ENCODE results near the gene RITA1. TPM values are rescaled to one million over a fixed set of nuclear protein-coding genes. Genes with fewer than 3 reads are reported as not detected.

RITA1 gene
- total RNA-seq, 4 donors from 2014 or later = 14.7 to 21.7 (median 16.9) TPM

- WGBS = 70% methylated on average over 4 of the region's 4 CpGs
- no peak for TF ChIP-seq POLR2A (IDR thresholded peaks at IDR 0.05)
- TF ChIP-seq, protein P1, sequence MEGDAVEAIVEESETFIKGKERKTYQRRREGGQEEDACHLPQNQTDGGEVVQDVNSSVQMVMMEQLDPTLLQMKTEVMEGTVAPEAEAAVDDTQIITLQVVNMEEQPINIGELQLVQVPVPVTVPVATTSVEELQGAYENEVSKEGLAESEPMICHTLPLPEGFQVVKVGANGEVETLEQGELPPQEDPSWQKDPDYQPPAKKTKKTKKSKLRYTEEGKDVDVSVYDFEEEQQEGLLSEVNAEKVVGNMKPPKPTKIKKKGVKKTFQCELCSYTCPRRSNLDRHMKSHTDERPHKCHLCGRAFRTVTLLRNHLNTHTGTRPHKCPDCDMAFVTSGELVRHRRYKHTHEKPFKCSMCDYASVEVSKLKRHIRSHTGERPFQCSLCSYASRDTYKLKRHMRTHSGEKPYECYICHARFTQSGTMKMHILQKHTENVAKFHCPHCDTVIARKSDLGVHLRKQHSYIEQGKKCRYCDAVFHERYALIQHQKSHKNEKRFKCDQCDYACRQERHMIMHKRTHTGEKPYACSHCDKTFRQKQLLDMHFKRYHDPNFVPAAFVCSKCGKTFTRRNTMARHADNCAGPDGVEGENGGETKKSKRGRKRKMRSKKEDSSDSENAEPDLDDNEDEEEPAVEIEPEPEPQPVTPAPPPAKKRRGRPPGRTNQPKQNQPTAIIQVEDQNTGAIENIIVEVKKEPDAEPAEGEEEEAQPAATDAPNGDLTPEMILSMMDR (IDR thresholded peaks at IDR 0.05) = no peak
- no peak for TF ChIP-seq EP300 (IDR thresholded peaks at IDR 0.05)
- no peak for TF ChIP-seq POLR2AphosphoS5 (IDR thresholded peaks at IDR 0.05)
- H3K27ac ChIP-seq = no peak overlapping the region
- no peaks in the 10 kb centered on the region for H3K9me3 ChIP-seq
- DNase-seq (ENCODE audit: low spot score in 2 of 2) = no peak
- peaks cover 19% of the 10 kb centered on the region for H3K4me1 ChIP-seq
- no peak overlapping the region for H3K4me3 ChIP-seq
- no peaks in the 10 kb centered on the region for H3K27me3 ChIP-seq
- peaks cover 56% of the 10 kb centered on the region for H3K36me3 ChIP-seq
Measured at GRCh38 chr12:113180333-113180732, 5.2 kb upstream of the RITA1 start.

- Histone ChIP-seq H3K36me3 (peaks cover 40% of the 10 kb centered on the region), H3K27me3 (no peaks in the 10 kb centered on the region), H3K4me1 (peaks cover 32% of the 10 kb centered on the region), H3K27ac (no peak overlapping the region), H3K9me3 (no peaks in the 10 kb centered on the region), H3K4me3 (no peak overlapping the region)
- 80% methylated on average over 3 of the region's 3 CpGs for WGBS
- TF ChIP-seq POLR2AphosphoS5 (IDR thresholded peaks at IDR 0.05) = no peak
- TF ChIP-seq POLR2A (IDR thresholded peaks at IDR 0.05) = no peak
- TF ChIP-seq, protein P1 (IDR thresholded peaks at IDR 0.05) = no peak
- no peak for TF ChIP-seq EP300 (IDR thresholded peaks at IDR 0.05)
- no peak for DNase-seq (ENCODE audit: low spot score in 2 of 2)
Measured at GRCh38 chr12:113181975-113182374, 3.5 kb upstream of the RITA1 start.

DNA sequence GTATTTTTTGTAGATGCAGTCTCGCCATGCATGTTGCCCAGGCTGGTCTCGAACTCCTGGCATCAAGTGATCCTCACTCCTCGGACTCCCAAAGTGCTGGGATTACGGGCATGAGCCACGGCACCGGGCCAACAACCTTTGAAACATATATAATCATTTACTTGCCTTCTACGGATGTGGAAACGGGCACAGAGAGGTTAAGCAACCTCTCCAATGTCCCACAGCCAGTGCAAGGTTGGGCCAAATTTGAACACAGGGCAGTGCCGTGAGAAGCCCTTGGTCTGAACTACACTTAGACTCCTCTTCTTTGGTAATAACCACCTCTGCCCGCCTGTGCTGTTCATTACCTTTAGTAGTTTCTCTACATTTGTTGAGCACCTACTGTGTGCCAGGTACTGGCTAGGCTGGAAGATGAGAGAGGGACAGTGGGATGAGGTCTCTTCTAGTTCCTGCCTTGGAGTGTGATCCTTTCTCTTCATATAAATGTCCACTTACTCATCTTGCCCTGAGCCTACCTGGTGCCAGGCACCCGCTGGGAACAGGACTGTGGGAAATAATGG lies 2.4 kb upstream of the RITA1 start:
- no peaks in the 10 kb centered on the region for H3K27me3 ChIP-seq
- H3K27ac ChIP-seq = no peak overlapping the region
- TF ChIP-seq POLR2A (IDR thresholded peaks at IDR 0.05) (no peak), EP300 (IDR thresholded peaks at IDR 0.05) (no peak), POLR2AphosphoS5 (IDR thresholded peaks at IDR 0.05) (no peak)
- no peaks in the 10 kb centered on the region for H3K9me3 ChIP-seq
- no peak for DNase-seq (ENCODE audit: low spot score in 2 of 2)
- H3K4me1 ChIP-seq = peaks cover 42% of the 10 kb centered on the region
- H3K36me3 ChIP-seq = peaks cover 28% of the 10 kb centered on the region
- 93% methylated on average over 11 of the region's 11 CpGs for WGBS
- H3K4me3 ChIP-seq = no peak overlapping the region

DNA sequence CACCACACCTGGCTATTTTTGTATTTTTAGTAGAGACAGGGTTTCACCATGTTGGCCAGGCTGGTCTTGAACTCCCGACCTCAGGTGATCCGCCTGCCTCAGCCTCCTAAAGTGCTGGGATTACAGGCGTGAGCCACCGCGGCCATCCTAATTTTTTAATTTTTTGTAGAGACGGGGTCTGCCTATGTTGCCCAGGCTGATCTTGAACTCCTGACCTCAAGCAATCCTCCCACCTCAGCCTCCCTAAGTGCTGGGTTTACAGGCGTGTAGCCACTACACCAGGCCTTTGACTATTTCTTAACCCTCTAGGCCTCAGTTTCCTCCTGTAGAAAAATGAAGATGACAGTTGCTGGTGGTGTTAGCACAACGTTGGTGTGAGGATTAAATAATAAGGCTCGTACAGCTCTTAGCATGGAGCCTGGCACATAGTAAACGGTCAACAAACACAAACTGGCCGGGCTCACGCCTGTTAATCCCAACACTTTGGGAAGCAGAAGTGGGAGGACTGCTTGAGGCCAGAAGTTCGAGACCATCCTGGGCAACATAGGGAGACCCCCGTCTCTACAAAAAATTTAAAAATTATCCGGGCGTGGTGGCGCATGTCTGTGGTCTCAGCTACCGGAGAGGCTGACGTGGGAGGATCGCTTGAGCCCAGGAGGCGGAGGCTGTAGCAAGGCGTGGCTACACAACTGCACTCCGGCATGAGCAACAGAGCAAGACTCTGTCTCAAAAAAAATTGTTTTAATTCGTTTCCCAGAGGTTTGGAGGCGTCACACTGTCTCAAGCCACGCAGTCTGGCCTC lies 1.2 kb upstream of the RITA1 start:
- H3K9me3 ChIP-seq = no peaks in the 10 kb centered on the region
- H3K27ac ChIP-seq = peak overlapping the region; percentile 99
- 38% methylated on average over 19 of the region's 26 CpGs for WGBS
- TF ChIP-seq POLR2AphosphoS5 (IDR thresholded peaks at IDR 0.05) = no peak
- TF ChIP-seq EP300 (IDR thresholded peaks at IDR 0.05) = no peak
- TF ChIP-seq, protein P1 (IDR thresholded peaks at IDR 0.05) = no peak
- peaks cover 20% of the 10 kb centered on the region for H3K36me3 ChIP-seq
- H3K4me1 ChIP-seq = peaks cover 45% of the 10 kb centered on the region
- no peaks in the 10 kb centered on the region for H3K27me3 ChIP-seq
- peak in 1 of 2 donors; percentile 78 for DNase-seq (ENCODE audit: low spot score in 2 of 2)
- peak overlapping the region; percentile 99 for H3K4me3 ChIP-seq

DNA sequence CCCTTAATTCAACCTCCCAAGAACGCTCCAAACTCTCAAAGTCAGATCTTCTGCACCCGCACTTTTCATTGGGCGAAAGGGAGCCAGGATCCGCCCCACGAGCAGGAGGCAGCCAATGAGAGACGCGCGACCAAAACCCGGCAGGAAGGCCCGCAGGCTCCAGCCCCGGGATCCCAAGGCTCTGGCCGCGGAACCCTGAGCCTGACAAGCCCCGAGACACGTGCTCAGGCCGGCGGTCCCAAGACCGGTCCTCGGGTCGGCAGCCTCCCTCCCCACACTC lies 681 bp upstream of the RITA1 start:
- WGBS = 0% methylated on average over 19 of the region's 20 CpGs
- H3K27me3 ChIP-seq = no peaks in the 10 kb centered on the region
- peak overlapping the region; percentile 99 for H3K27ac ChIP-seq
- peak; percentile 92 to 95 for DNase-seq (ENCODE audit: low spot score in 2 of 2)
- peaks cover 14% of the 10 kb centered on the region for H3K36me3 ChIP-seq
- peaks cover 45% of the 10 kb centered on the region for H3K4me1 ChIP-seq
- TF ChIP-seq POLR2AphosphoS5 (IDR thresholded peaks at IDR 0.05) (no peak), POLR2A (IDR thresholded peaks at IDR 0.05) (no peak), EP300 (IDR thresholded peaks at IDR 0.05) (no peak)
- TF ChIP-seq, protein P1 (IDR thresholded peaks at IDR 0.05) = no peak
- no peaks in the 10 kb centered on the region for H3K9me3 ChIP-seq
- H3K4me3 ChIP-seq = peak overlapping the region; percentile 99

All from suprapubic skin (tissue), 4 donors.